ENCODE data around the gene CD34. TPM values are rescaled to one million over a fixed set of nuclear protein-coding genes. Genes with fewer than 3 reads are reported as not detected.

CD34 gene
- total RNA-seq, 4 donors from 2014 or later: 65.6 to 85.9 (median 75.5) TPM

GRCh38 chr1:207882692-207883091 lies 28.2 kb downstream of the CD34 start:
- TF ChIP-seq CTCF (IDR thresholded peaks at IDR 0.05; ENCODE audit: low read depth): no peak

- TF ChIP-seq CTCF (IDR thresholded peaks at IDR 0.05; ENCODE audit: low read depth): no peak
Observed at GRCh38 chr1:207878939-207879338, 32.0 kb downstream of the CD34 start.

GRCh38 chr1:207876131-207876530 lies 34.8 kb downstream of the CD34 start:
- TF ChIP-seq CTCF (IDR thresholded peaks at IDR 0.05; ENCODE audit: low read depth): no peak

- TF ChIP-seq CTCF (IDR thresholded peaks at IDR 0.05; ENCODE audit: low read depth): no peak
Observed at GRCh38 chr1:207875532-207875931, 35.4 kb downstream of the CD34 start.

- no peak for TF ChIP-seq CTCF (IDR thresholded peaks at IDR 0.05; ENCODE audit: low read depth)
Observed at GRCh38 chr1:207873055-207873890, 37.7 kb downstream of the CD34 start.

- no peak for TF ChIP-seq CTCF (IDR thresholded peaks at IDR 0.05; ENCODE audit: low read depth)
Observed at GRCh38 chr1:207872621-207873020, 38.3 kb downstream of the CD34 start.

- TF ChIP-seq CTCF (IDR thresholded peaks at IDR 0.05; ENCODE audit: low read depth): no peak
Observed at GRCh38 chr1:207871117-207871649, 39.7 kb downstream of the CD34 start.
